ENCODE measurements around the gene GLIPR1L1.

Gene GLIPR1L1

GRCh38 chr12:75305412-75306332, 28.8 kb upstream of the GLIPR1L1 start:
- Histone ChIP-seq H3K9ac (ENCODE audit: low read length) (no peak overlapping the region), H4K91ac (ENCODE audit: low read length) (no peak overlapping the region), H3K23ac (ENCODE audit: low read length in 2 of 2) (no peak overlapping the region), H3K4ac (ENCODE audit: low read depth in 1 of 2, low read length in 2 of 2) (no peak overlapping the region), H3K27ac (ENCODE audit: low read length, poor library complexity, severe bottlenecking) (no peak overlapping the region), H2AK5ac (ENCODE audit: low read length, severe bottlenecking) (no peak overlapping the region), H3K4me3 (ENCODE audit: insufficient read depth in 1 of 2, low read depth in 1 of 2, low read length in 2 of 2) (no peak overlapping the region), H2AFZ (ENCODE audit: low read depth, low read length) (no peak overlapping the region), H4K8ac (ENCODE audit: low read length) (no peak overlapping the region), H2BK120ac (ENCODE audit: low read depth, low read length) (no peak overlapping the region), H2BK12ac (ENCODE audit: low read length in 2 of 2) (no peak overlapping the region), H3K14ac (ENCODE audit: low read length in 2 of 2) (no peak overlapping the region), H3K79me1 (replicated peaks; ENCODE audit: low read length, poor library complexity, severe bottlenecking) (no peaks in the 10 kb centered on the region), H3K9me3 (ENCODE audit: control insufficient read depth, low read length) (no peaks in the 10 kb centered on the region), H3K18ac (ENCODE audit: low read depth in 1 of 2, low read length in 2 of 2) (no peak overlapping the region), H3K4me2 (ENCODE audit: low read length, poor library complexity, severe bottlenecking) (no peak overlapping the region), H3K4me1 (ENCODE audit: control insufficient read depth, insufficient read depth, low read depth, low read length) (no peaks in the 10 kb centered on the region), H3K36me3 (ENCODE audit: control insufficient read depth in 1 of 2, insufficient read depth in 2 of 2, low read depth in 1 of 2, low read length in 2 of 2) (peaks cover 0 to 4% of the 10 kb centered on the region in 2 experiments), H2BK5ac (ENCODE audit: low read depth, low read length, poor library complexity, severe bottlenecking) (no peak overlapping the region), H3K27me3 (ENCODE audit: control insufficient read depth in 1 of 2, insufficient read depth in 1 of 2, low read length in 2 of 2) (no peaks in the 10 kb centered on the region), H2BK15ac (ENCODE audit: low read depth, poor library complexity, severe bottlenecking) (no peak overlapping the region)
- WGBS = 96% methylated on average over 56 of the region's 56 CpGs
- no peak for DNase-seq

DNA sequence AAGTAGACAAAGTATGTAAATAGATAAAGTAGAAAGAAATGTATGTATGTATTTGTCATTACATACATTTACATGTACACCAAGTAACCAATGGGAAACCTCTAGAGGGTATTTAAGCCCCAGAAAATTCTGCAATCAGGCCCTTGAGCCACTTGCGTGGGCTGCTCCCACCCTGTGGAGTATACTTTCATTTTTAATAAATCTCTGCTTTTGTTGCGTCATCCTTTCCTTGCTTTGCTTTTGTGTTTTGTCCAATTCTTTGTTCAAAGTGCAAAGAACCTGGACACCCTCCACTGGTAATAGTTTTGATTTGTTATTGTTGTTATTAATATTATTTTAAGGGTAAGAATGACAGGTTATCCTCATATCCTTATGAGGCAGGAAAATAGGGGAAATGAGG, 26.2 kb upstream of the GLIPR1L1 start:
- Histone ChIP-seq H2BK5ac (ENCODE audit: low read depth, low read length, poor library complexity, severe bottlenecking) (no peak overlapping the region), H3K27me3 (ENCODE audit: control insufficient read depth in 1 of 2, insufficient read depth in 1 of 2, low read length in 2 of 2) (no peaks in the 10 kb centered on the region), H3K36me3 (ENCODE audit: control insufficient read depth in 1 of 2, insufficient read depth in 2 of 2, low read depth in 1 of 2, low read length in 2 of 2) (peaks cover 0 to 4% of the 10 kb centered on the region in 2 experiments), H3K79me1 (replicated peaks; ENCODE audit: low read length, poor library complexity, severe bottlenecking) (no peaks in the 10 kb centered on the region), H3K9ac (ENCODE audit: low read length) (no peak overlapping the region), H3K4me1 (ENCODE audit: control insufficient read depth, insufficient read depth, low read depth, low read length) (no peaks in the 10 kb centered on the region), H2AK5ac (ENCODE audit: low read length, severe bottlenecking) (no peak overlapping the region), H3K18ac (ENCODE audit: low read depth in 1 of 2, low read length in 2 of 2) (no peak overlapping the region), H3K27ac (ENCODE audit: low read length, poor library complexity, severe bottlenecking) (no peak overlapping the region), H2AFZ (ENCODE audit: low read depth, low read length) (no peak overlapping the region), H2BK12ac (ENCODE audit: low read length in 2 of 2) (no peak overlapping the region), H3K4me3 (ENCODE audit: insufficient read depth in 1 of 2, low read depth in 1 of 2, low read length in 2 of 2) (no peak overlapping the region), H2BK120ac (ENCODE audit: low read depth, low read length) (no peak overlapping the region), H4K91ac (ENCODE audit: low read length) (no peak overlapping the region), H2BK15ac (ENCODE audit: low read depth, poor library complexity, severe bottlenecking) (no peak overlapping the region), H4K8ac (ENCODE audit: low read length) (no peak overlapping the region), H3K4ac (ENCODE audit: low read depth in 1 of 2, low read length in 2 of 2) (no peak overlapping the region), H3K14ac (ENCODE audit: low read length in 2 of 2) (no peak overlapping the region), H3K4me2 (ENCODE audit: low read length, poor library complexity, severe bottlenecking) (no peak overlapping the region), H3K23ac (ENCODE audit: low read length in 2 of 2) (no peak overlapping the region), H3K9me3 (ENCODE audit: control insufficient read depth, low read length) (no peaks in the 10 kb centered on the region)
- WGBS = 100% methylated on average over 2 of the region's 2 CpGs
- no peak for DNase-seq

DNA sequence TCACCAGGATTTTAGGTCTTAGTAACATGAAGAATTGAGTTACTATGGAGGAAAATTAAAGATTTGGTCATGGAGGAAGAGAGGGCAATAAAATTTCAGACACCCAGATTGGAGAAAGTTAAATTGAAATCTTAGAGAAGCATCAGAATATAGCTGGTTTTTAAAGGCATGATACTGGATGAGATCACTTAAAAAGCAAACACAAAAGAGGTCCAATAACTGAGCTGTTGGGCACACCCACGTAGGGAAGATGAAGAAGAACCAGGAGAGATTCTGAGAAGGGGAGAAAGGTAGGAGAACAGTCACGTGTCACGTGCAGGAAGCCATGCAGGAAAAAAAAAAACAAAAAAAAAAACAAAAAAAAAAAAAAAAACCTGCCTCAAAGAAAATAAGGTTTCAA, 23.1 kb upstream of the GLIPR1L1 start:
- WGBS = 86% methylated on average over 1 of the region's 3 CpGs
- H3K4me2 ChIP-seq (ENCODE audit: low read length, poor library complexity, severe bottlenecking) = no peak overlapping the region

DNA sequence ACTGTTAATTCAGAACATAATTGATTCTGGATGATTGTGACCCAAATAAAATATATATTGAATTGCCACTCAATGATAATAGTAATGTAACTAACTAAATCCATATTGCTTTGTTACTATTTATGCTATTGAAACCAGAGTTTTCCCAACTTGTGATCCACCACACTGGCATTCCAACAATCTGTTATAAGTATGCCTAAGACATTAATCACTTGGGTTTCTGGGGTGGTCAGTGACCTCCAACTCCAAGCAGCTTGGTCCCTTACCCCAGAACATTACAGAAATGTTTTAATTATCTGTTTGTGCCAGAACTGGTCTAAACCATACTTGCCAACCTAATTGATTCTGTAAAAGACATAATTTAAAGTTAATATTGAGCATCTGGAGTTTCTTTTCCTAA, 19.0 kb upstream of the GLIPR1L1 start:
- Histone ChIP-seq H4K8ac (ENCODE audit: low read length) (no peak overlapping the region), H3K4ac (ENCODE audit: low read depth in 1 of 2, low read length in 2 of 2) (no peak overlapping the region), H2BK120ac (ENCODE audit: low read depth, low read length) (no peak overlapping the region), H3K79me1 (replicated peaks; ENCODE audit: low read length, poor library complexity, severe bottlenecking) (no peaks in the 10 kb centered on the region), H3K23ac (ENCODE audit: low read length in 2 of 2) (no peak overlapping the region), H2AFZ (ENCODE audit: low read depth, low read length) (no peak overlapping the region), H3K27me3 (ENCODE audit: control insufficient read depth in 1 of 2, insufficient read depth in 1 of 2, low read length in 2 of 2) (no peaks in the 10 kb centered on the region), H3K4me2 (ENCODE audit: low read length, poor library complexity, severe bottlenecking) (no peak overlapping the region), H2BK12ac (ENCODE audit: low read length in 2 of 2) (no peak overlapping the region), H3K14ac (ENCODE audit: low read length in 2 of 2) (no peak overlapping the region), H3K36me3 (ENCODE audit: control insufficient read depth in 1 of 2, insufficient read depth in 2 of 2, low read depth in 1 of 2, low read length in 2 of 2) (no peaks in the 10 kb centered on the region), H3K4me3 (ENCODE audit: insufficient read depth in 1 of 2, low read depth in 1 of 2, low read length in 2 of 2) (no peak overlapping the region), H3K4me1 (ENCODE audit: control insufficient read depth, insufficient read depth, low read depth, low read length) (no peaks in the 10 kb centered on the region), H3K18ac (ENCODE audit: low read depth in 1 of 2, low read length in 2 of 2) (no peak overlapping the region), H3K27ac (ENCODE audit: low read length, poor library complexity, severe bottlenecking) (peak overlapping the region; percentile 20), H4K91ac (ENCODE audit: low read length) (no peak overlapping the region), H2BK5ac (ENCODE audit: low read depth, low read length, poor library complexity, severe bottlenecking) (no peak overlapping the region), H2BK15ac (ENCODE audit: low read depth, poor library complexity, severe bottlenecking) (no peak overlapping the region), H3K9ac (ENCODE audit: low read length) (no peak overlapping the region), H3K9me3 (ENCODE audit: control insufficient read depth, low read length) (no peaks in the 10 kb centered on the region), H2AK5ac (ENCODE audit: low read length, severe bottlenecking) (no peak overlapping the region)
- DNase-seq = peak; percentile 26

More for the DNA sequence above, 23.1 kb upstream of the GLIPR1L1 start:
- Histone ChIP-seq H3K4ac (ENCODE audit: low read depth in 1 of 2, low read length in 2 of 2) (no peak overlapping the region), H2AFZ (ENCODE audit: low read depth, low read length) (no peak overlapping the region), H3K4me3 (ENCODE audit: insufficient read depth in 1 of 2, low read depth in 1 of 2, low read length in 2 of 2) (no peak overlapping the region), H2BK15ac (ENCODE audit: low read depth, poor library complexity, severe bottlenecking) (no peak overlapping the region), H3K9me3 (ENCODE audit: control insufficient read depth, low read length) (no peaks in the 10 kb centered on the region), H3K18ac (ENCODE audit: low read depth in 1 of 2, low read length in 2 of 2) (no peak overlapping the region), H4K8ac (ENCODE audit: low read length) (no peak overlapping the region), H2BK120ac (ENCODE audit: low read depth, low read length) (no peak overlapping the region), H3K9ac (ENCODE audit: low read length) (no peak overlapping the region), H3K27ac (ENCODE audit: low read length, poor library complexity, severe bottlenecking) (no peak overlapping the region), H2BK12ac (ENCODE audit: low read length in 2 of 2) (no peak overlapping the region), H3K36me3 (ENCODE audit: control insufficient read depth in 1 of 2, insufficient read depth in 2 of 2, low read depth in 1 of 2, low read length in 2 of 2) (no peaks in the 10 kb centered on the region), H2AK5ac (ENCODE audit: low read length, severe bottlenecking) (no peak overlapping the region), H3K27me3 (ENCODE audit: control insufficient read depth in 1 of 2, insufficient read depth in 1 of 2, low read length in 2 of 2) (no peaks in the 10 kb centered on the region), H4K91ac (ENCODE audit: low read length) (no peak overlapping the region), H3K23ac (ENCODE audit: low read length in 2 of 2) (no peak overlapping the region), H3K14ac (ENCODE audit: low read length in 2 of 2) (no peak overlapping the region), H2BK5ac (ENCODE audit: low read depth, low read length, poor library complexity, severe bottlenecking) (no peak overlapping the region), H3K4me1 (ENCODE audit: control insufficient read depth, insufficient read depth, low read depth, low read length) (no peaks in the 10 kb centered on the region), H3K79me1 (replicated peaks; ENCODE audit: low read length, poor library complexity, severe bottlenecking) (no peaks in the 10 kb centered on the region)
- no peak for DNase-seq
